ENCODE data around the gene TMCO1. TPM values are rescaled to one million over a fixed set of nuclear protein-coding genes. Genes with fewer than 3 reads are reported as not detected.

The TMCO1 gene
- total and polyA plus RNA-seq, 2 of the 13 experiments (the other 11 are each of a cell fraction or from before 2014, with no cell fraction given): 106 to 119 TPM

- 84% methylated on average over 6 of the region's 6 CpGs for WGBS (ENCODE audit: low lambda C conversion rate)
- Histone ChIP-seq H2AFZ (ENCODE audit: low read length) (no peak overlapping the region), H3K79me2 (ENCODE audit: insufficient read depth, low read length) (peaks cover 3% of the 10 kb centered on the region), H3K9me3 (ENCODE audit: low read length) (peaks cover 7% of the 10 kb centered on the region; the same call in 1 of the 2 replicates), H3K27me3 (ENCODE audit: control insufficient read depth in 1 of 2, insufficient read depth in 2 of 2, low read length in 2 of 2) (no peaks in the 10 kb centered on the region), H3K4me3 (replicated peaks in 1 of 3; ENCODE audit: insufficient read depth in 1 of 3, low read depth in 2 of 3, low read length in 3 of 3) (no peak overlapping the region), H3K4me2 (ENCODE audit: low read depth, low read length) (no peak overlapping the region), H4K20me1 (ENCODE audit: insufficient read depth, low read length) (no peaks in the 10 kb centered on the region), H3K27ac (ENCODE audit: extremely low read length, insufficient read depth, low read length) (no peak overlapping the region), H3K4me1 (ENCODE audit: insufficient read depth, low read length) (peaks cover 22% of the 10 kb centered on the region), H3K36me3 (replicated peaks in 1 of 2; ENCODE audit: control insufficient read depth in 1 of 2, insufficient read depth in 2 of 2, low read length in 2 of 2) (peaks cover 4 to 22% of the 10 kb centered on the region in 2 experiments), H3K9ac (ENCODE audit: insufficient read depth, low read depth, low read length) (no peak overlapping the region)
- no TSS peak for BruUV-seq (replicated peaks)
- TF ChIP-seq, protein P1, sequence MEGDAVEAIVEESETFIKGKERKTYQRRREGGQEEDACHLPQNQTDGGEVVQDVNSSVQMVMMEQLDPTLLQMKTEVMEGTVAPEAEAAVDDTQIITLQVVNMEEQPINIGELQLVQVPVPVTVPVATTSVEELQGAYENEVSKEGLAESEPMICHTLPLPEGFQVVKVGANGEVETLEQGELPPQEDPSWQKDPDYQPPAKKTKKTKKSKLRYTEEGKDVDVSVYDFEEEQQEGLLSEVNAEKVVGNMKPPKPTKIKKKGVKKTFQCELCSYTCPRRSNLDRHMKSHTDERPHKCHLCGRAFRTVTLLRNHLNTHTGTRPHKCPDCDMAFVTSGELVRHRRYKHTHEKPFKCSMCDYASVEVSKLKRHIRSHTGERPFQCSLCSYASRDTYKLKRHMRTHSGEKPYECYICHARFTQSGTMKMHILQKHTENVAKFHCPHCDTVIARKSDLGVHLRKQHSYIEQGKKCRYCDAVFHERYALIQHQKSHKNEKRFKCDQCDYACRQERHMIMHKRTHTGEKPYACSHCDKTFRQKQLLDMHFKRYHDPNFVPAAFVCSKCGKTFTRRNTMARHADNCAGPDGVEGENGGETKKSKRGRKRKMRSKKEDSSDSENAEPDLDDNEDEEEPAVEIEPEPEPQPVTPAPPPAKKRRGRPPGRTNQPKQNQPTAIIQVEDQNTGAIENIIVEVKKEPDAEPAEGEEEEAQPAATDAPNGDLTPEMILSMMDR (CRISPR knock-in tag; IDR thresholded peaks at IDR 0.05): peak; percentile 54
- TF ChIP-seq STAG1 (CRISPR knock-in tag; IDR thresholded peaks at IDR 0.05) (peak; percentile 47), FIP1L1 (IDR thresholded peaks at IDR 0.05; ENCODE audit: borderline replicate concordance, insufficient read depth, low read depth, low read length) (no peak), DPF2 (CRISPR knock-in tag; IDR thresholded peaks at IDR 0.05; ENCODE audit: borderline replicate concordance, low read depth) (no peak), ZNF33A (CRISPR knock-in tag; IDR thresholded peaks at IDR 0.05; ENCODE audit: borderline replicate concordance) (no peak), ZNF709 (CRISPR knock-in tag; IDR thresholded peaks at IDR 0.05) (no peak), HOMEZ (CRISPR knock-in tag; IDR thresholded peaks at IDR 0.05; ENCODE audit: low read depth) (peak; percentile 76; the same call in 1 of the 2 replicates), PAF1 (CRISPR knock-in tag; IDR thresholded peaks at IDR 0.05) (no peak), ZNF652 (CRISPR knock-in tag; IDR thresholded peaks at IDR 0.05; ENCODE audit: borderline replicate concordance, low read depth) (no peak)
- intact Hi-C loops (cut with micrococcal nuclease; ENCODE audit: unreplicated experiment) (no loop called here), in situ Hi-C loops (cut with HindIII; ENCODE audit: extremely low pct_ligation_motif_present, low pct_unique_long_range_greater_than_20kb) (no loop called here)
- FAIRE-seq (no peak), DNase-seq (ENCODE audit: low spot score) (no peak), ATAC-seq (peak; percentile 41; the same call in 1 of the 3 replicates)
- CTCF ChIA-PET (ENCODE audit: low intra/inter-chr PET ratio, low total read pairs): no interaction called here
- POLR2A ChIA-PET: interaction anchor here (1.0 to 2.1 kb wide), 2 partner anchors 12 to 56 kb away, joined by 3 to 5 read pairs; partner anchors contain the start of gene ALDH9A1
These were observed 82.3 kb downstream of the TMCO1 start for GRCh38 chr1:165686121-165686970.

Data from HepG2 (cell line).